Trophoblast cell (in vitro differentiated cells and primary cell): ENCODE measurements around the gene EPHX1.

Experiments
- DNase-seq, 2 donors: peaks; one replicate each; pipeline ENCODE4 v3.0.0-alpha.2; 2016
- H2AFZ ChIP-seq: 2 replicates; pipeline ENCODE4 v1.6.1; 2013; ENCODE audit warnings: low read length, moderate library complexity, mild to moderate bottlenecking; ENCODE audit not compliant: insufficient read depth, poor library complexity
- H2AK5ac ChIP-seq: 2 replicates; pipeline ENCODE4 v1.6.1; 2013; ENCODE audit warnings: mild to moderate bottlenecking, low read length
- H2BK120ac ChIP-seq: 2 replicates; pipeline ENCODE4 v1.6.1; 2013; ENCODE audit warnings: low read length, mild to moderate bottlenecking, moderate library complexity; ENCODE audit not compliant: insufficient read depth, poor library complexity
- H2BK12ac ChIP-seq: 2 replicates; pipeline ENCODE4 v1.6.1; 2013; ENCODE audit warnings: mild to moderate bottlenecking, low read length, moderate library complexity
- H2BK5ac ChIP-seq: 2 replicates; pipeline ENCODE4 v1.6.1; 2013; ENCODE audit warnings: low read length, low read depth, moderate library complexity, mild to moderate bottlenecking; ENCODE audit not compliant: poor library complexity
- H3K14ac ChIP-seq: 2 replicates; pipeline ENCODE4 v1.6.1; 2013; ENCODE audit warnings: mild to moderate bottlenecking, low read length
- H3K18ac ChIP-seq: 2 replicates; pipeline ENCODE4 v1.6.1; 2013; ENCODE audit warnings: mild to moderate bottlenecking, low read length
- H3K23ac ChIP-seq: 2 replicates; pipeline ENCODE4 v1.6.1; 2013; ENCODE audit warnings: low read length
- H3K27ac ChIP-seq: 2 replicates; pipeline ENCODE4 v1.5.1; 2013; ENCODE audit warnings: low read depth, mild to moderate bottlenecking, inconsistent platforms, low read length, moderate library complexity
- H3K27me3 ChIP-seq: 2 replicates; pipeline ENCODE4 v1.6.1; 2013; ENCODE audit warnings: inconsistent platforms, mild to moderate bottlenecking, low read length, moderate library complexity; ENCODE audit not compliant: insufficient read depth
- H3K36me3 ChIP-seq, 2 experiments: 1 replicate in 1 of 2; 2 replicates in 1 of 2; pipeline ENCODE4 v1.6.1; 2013; ENCODE audit warnings: low read length in 2 of 2, mild to moderate bottlenecking in 2 of 2, moderate library complexity in 1 of 2; ENCODE audit not compliant: insufficient read depth in 2 of 2, control insufficient read depth in 1 of 2
- H3K4ac ChIP-seq: 2 replicates; pipeline ENCODE4 v1.6.1; 2013; ENCODE audit warnings: low read depth, mild to moderate bottlenecking, low read length, moderate library complexity
- H3K4me1 ChIP-seq, 2 experiments: 1 replicate in 1 of 2; 2 replicates in 1 of 2; pipeline ENCODE4 v1.6.1; 2013; ENCODE audit warnings: low read length in 2 of 2, mild to moderate bottlenecking in 2 of 2, moderate library complexity in 1 of 2; ENCODE audit not compliant: insufficient read depth in 2 of 2, control insufficient read depth in 1 of 2
- H3K4me2 ChIP-seq: 2 replicates; pipeline ENCODE4 v1.6.1; 2013; ENCODE audit warnings: inconsistent platforms, mild to moderate bottlenecking, low read length, moderate library complexity
- H3K4me3 ChIP-seq: 2 replicates; pipeline ENCODE4 v1.5.1; 2013; ENCODE audit warnings: mild to moderate bottlenecking, low read depth, low read length, inconsistent platforms
- H3K79me1 ChIP-seq: one replicate; pipeline ENCODE4 v1.6.1; 2013; ENCODE audit warnings: low read length
- H3K79me2 ChIP-seq: 2 replicates; pipeline ENCODE4 v1.6.1; 2013; ENCODE audit warnings: low read length, mild to moderate bottlenecking; ENCODE audit not compliant: control insufficient read depth, insufficient read depth, poor library complexity
- H3K9ac ChIP-seq: 2 replicates; pipeline ENCODE4 v1.6.1; 2013; ENCODE audit warnings: mild to moderate bottlenecking, low read length
- H3K9me3 ChIP-seq: 2 replicates; pipeline ENCODE4 v1.6.1; 2013; ENCODE audit warnings: low read depth, mild to moderate bottlenecking, control low read depth, inconsistent platforms, low read length; ENCODE audit not compliant: insufficient read depth
- H4K12ac ChIP-seq: 2 replicates; pipeline ENCODE4 v1.6.1; 2013; ENCODE audit warnings: low read depth, mild to moderate bottlenecking, low read length, moderate library complexity
- H4K8ac ChIP-seq: 2 replicates; pipeline ENCODE4 v1.6.1; 2013; ENCODE audit warnings: low read depth, mild to moderate bottlenecking, low read length, moderate library complexity
- H4K91ac ChIP-seq: one replicate; pipeline ENCODE4 v1.6.1; 2013; ENCODE audit warnings: low read depth, mild to moderate bottlenecking, low read length, moderate library complexity
- WGBS: extraction: QIAGEN DNeasy Blood & Tissue Kit; methylation state at CpG from one replicate; pipeline ENCODE4 v1.1.7; 2013; ENCODE audit warnings: missing lambda C conversion rate; ENCODE audit not compliant: insufficient read length, insufficient coverage; ENCODE audit errors: extremely low coverage; 5-methylcytosine and 5-hydroxymethylcytosine counted together

EPHX1 gene

DNA sequence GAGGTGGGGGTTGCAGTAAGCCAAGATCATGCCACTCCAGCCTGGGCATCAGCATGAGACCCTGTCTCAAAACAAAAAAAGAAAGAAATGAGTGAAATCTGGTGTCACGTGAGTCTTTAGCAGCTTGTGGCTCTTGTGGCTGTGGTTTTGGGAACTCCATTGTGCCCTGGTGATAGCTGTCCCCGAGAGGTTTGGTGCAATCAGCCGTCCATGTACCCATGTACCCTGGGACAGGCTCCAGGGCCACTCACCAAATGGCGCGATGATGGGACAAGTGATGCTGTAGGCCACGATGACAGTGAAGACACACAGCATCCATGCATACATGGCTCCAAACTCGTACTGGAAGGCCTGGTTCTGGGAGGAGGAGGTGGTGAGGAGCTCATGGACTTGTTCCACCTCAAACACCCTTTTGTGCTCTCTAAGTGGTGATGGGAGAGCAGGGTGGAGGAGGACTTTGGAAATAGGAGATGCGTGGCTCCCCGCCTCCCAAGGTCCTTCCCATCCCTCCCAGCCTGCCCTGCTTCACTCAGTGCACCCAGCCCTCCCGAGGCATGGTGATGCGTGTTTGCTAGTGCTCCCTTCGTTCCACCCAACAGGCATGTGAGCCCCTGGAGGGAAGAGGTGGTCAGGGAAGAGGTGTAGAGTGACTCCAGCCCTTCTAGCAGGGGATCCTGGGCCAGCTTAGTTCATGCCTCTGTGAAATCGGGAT is 42.6 kb downstream of the EPHX1 start:
- no peak overlapping the region for H2BK5ac ChIP-seq
- H3K18ac ChIP-seq = no peak overlapping the region
- no peak overlapping the region for H3K4me2 ChIP-seq
- no peak overlapping the region for H4K8ac ChIP-seq
- no peak overlapping the region for H3K14ac ChIP-seq
- no peak overlapping the region for H2BK12ac ChIP-seq
- no peak overlapping the region for H2AK5ac ChIP-seq
- no peaks in the 10 kb centered on the region for H3K4me1 ChIP-seq
- H3K36me3 ChIP-seq = peaks cover 29 to 35% of the 10 kb centered on the region in 2 experiments
- no peak overlapping the region for H3K4ac ChIP-seq
- no peak overlapping the region for H3K4me3 ChIP-seq
- WGBS = no CpG with 5 or more reads among the region's 13 CpGs
- no peaks in the 10 kb centered on the region for H3K27me3 ChIP-seq
- DNase-seq = no peak
- H3K79me1 ChIP-seq = no peaks in the 10 kb centered on the region
- H4K12ac ChIP-seq = no peak overlapping the region
- H3K27ac ChIP-seq = no peak overlapping the region
- no peaks in the 10 kb centered on the region for H3K79me2 ChIP-seq
- H4K91ac ChIP-seq = no peak overlapping the region
- no peak overlapping the region for H3K9ac ChIP-seq
- no peak overlapping the region for H2AFZ ChIP-seq
- no peak overlapping the region for H3K23ac ChIP-seq
- H2BK120ac ChIP-seq = no peak overlapping the region
- H3K9me3 ChIP-seq = peaks cover 3% of the 10 kb centered on the region

DNA sequence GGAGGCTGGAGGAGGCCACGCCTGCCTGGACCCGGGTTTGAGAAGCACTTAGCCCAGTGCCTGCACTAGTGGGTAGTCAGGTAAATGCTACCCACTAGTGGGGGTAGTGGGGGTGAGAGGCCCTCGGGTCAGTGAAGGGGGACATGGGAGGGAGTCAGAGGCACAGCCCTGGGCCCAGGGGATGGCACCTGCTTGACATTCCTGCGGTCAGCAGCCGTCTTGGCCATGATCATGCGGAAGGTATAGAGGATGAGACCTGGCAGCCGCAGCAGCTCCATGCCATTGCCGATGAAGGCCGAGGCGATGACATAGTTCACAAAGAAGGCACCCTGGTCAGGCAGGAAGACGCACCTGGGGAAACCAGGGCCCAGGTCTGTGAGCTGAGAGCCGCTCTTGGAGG is 43.5 kb downstream of the EPHX1 start:
- Histone ChIP-seq H3K4ac (no peak overlapping the region), H3K4me2 (no peak overlapping the region), H3K4me1 (no peaks in the 10 kb centered on the region), H3K27ac (no peak overlapping the region), H3K27me3 (no peaks in the 10 kb centered on the region), H3K18ac (no peak overlapping the region), H2AK5ac (no peak overlapping the region), H3K36me3 (peaks cover 27 to 31% of the 10 kb centered on the region in 2 experiments), H3K4me3 (no peak overlapping the region), H3K9me3 (peaks cover 3% of the 10 kb centered on the region), H3K79me2 (no peaks in the 10 kb centered on the region), H2AFZ (no peak overlapping the region), H3K23ac (no peak overlapping the region), H2BK12ac (no peak overlapping the region), H4K8ac (no peak overlapping the region), H3K9ac (no peak overlapping the region), H4K91ac (no peak overlapping the region), H3K79me1 (no peaks in the 10 kb centered on the region), H2BK120ac (no peak overlapping the region), H2BK5ac (no peak overlapping the region), H4K12ac (no peak overlapping the region), H3K14ac (no peak overlapping the region)
- no peak for DNase-seq
- WGBS = no CpG with 5 or more reads among the region's 12 CpGs

DNA sequence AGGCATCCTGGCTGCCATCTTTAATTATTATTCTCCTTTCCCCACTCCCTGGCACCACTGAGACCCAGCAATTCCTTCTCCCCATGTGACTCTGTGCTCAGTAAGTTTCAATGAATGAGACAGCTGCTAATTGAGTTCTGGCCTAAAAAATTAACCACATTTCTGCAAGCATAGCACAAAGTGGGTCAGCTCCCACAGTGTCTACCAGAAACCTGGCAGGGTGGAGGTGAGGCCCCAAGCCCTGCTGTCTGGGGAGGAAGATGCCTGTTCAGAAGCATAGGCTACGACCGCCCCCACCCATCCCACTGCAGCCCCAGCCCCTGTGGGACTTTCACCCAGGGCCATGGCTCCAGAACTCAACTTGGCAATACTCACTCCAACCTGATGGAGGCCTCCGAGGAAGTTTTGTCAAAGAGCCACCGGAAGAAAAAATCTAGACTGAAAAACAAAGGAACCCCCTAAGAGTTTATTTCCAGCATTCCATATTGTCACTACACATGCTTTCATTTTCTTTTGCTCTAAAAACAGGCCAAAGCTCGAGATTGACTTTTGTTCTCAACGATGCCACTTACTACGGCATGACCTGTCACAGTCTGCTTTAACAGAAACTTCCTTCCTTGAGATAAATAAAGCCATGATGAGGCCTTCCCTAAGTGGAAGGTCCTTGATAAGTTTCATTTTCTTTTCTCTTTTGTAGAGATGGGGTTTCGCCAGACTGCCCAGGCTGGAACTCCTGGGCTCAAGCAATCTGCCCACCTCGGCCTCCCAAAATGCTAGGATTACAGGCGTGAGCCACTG is 45.8 kb downstream of the EPHX1 start:
- no peak for DNase-seq
- no peak overlapping the region for H2AFZ ChIP-seq
- no peaks in the 10 kb centered on the region for H3K79me1 ChIP-seq
- H3K4me3 ChIP-seq = no peak overlapping the region
- H2AK5ac ChIP-seq = no peak overlapping the region
- H4K12ac ChIP-seq = no peak overlapping the region
- no peaks in the 10 kb centered on the region for H3K4me1 ChIP-seq
- no peaks in the 10 kb centered on the region for H3K9me3 ChIP-seq
- WGBS = no CpG with 5 or more reads among the region's 10 CpGs
- no peak overlapping the region for H3K18ac ChIP-seq
- no peak overlapping the region for H3K27ac ChIP-seq
- no peak overlapping the region for H3K23ac ChIP-seq
- H3K14ac ChIP-seq = no peak overlapping the region
- H2BK120ac ChIP-seq = no peak overlapping the region
- no peak overlapping the region for H3K4ac ChIP-seq
- H3K27me3 ChIP-seq = no peaks in the 10 kb centered on the region
- peaks cover 35 to 41% of the 10 kb centered on the region in 2 experiments for H3K36me3 ChIP-seq
- no peaks in the 10 kb centered on the region for H3K79me2 ChIP-seq
- H2BK5ac ChIP-seq = no peak overlapping the region
- H2BK12ac ChIP-seq = no peak overlapping the region
- no peak overlapping the region for H3K4me2 ChIP-seq
- no peak overlapping the region for H4K91ac ChIP-seq
- H3K9ac ChIP-seq = no peak overlapping the region
- H4K8ac ChIP-seq = no peak overlapping the region

DNA sequence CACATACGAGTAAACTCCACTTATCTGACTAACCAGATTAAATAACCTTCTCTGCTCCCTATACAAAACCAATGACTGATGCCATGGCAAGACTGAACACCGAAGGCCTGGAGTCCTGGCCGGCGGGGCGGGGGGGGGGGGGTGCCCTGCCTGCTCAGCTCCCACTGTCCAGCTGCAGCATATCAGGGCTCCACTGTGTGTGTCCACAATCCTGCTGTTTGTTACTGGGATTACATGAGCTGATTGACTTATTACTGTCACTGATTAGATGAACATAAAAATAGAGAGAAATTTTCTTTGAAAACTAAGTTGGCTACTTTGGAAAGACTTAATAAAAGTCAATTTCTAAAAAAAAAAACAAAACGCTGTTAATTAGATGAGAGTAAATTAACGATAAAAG is 47.3 kb downstream of the EPHX1 start:
- Histone ChIP-seq H3K36me3 (peaks cover 46 to 53% of the 10 kb centered on the region in 2 experiments), H3K79me2 (no peaks in the 10 kb centered on the region), H3K4me2 (no peak overlapping the region), H3K4me3 (no peak overlapping the region), H3K9ac (no peak overlapping the region), H3K18ac (no peak overlapping the region), H3K23ac (no peak overlapping the region), H4K8ac (no peak overlapping the region), H3K14ac (no peak overlapping the region), H2BK5ac (no peak overlapping the region), H3K79me1 (no peaks in the 10 kb centered on the region), H3K27me3 (no peaks in the 10 kb centered on the region), H4K12ac (no peak overlapping the region), H4K91ac (no peak overlapping the region), H3K4me1 (no peaks in the 10 kb centered on the region), H2BK120ac (no peak overlapping the region), H3K27ac (no peak overlapping the region), H2AFZ (no peak overlapping the region), H2BK12ac (no peak overlapping the region), H3K4ac (no peak overlapping the region), H3K9me3 (no peaks in the 10 kb centered on the region), H2AK5ac (no peak overlapping the region)
- no CpG with 5 or more reads among the region's 7 CpGs for WGBS
- no peak for DNase-seq
